Neural progenitor cell (in vitro differentiated cells): ENCODE data around the gene MAMLD1.

Source experiments
- EZH2 ChIP-seq: fragments of 200-600 bp; sonication (generic); IDR thresholded peaks from 2 replicates; pipeline ENCODE4 v1.6.1; 2017; ENCODE audit warnings: antibody characterized with exemption, mild to moderate bottlenecking, moderate library complexity
- EZH2phosphoT487 ChIP-seq: fragments of 200-600 bp; sonication (generic); IDR thresholded peaks from 2 replicates; pipeline ENCODE4 v1.6.1; 2017; ENCODE audit warnings: antibody characterized with exemption
- TF ChIP-seq, protein P1 (sequence below): fragments of 200-600 bp; sonication (generic); IDR thresholded peaks from 2 replicates; pipeline ENCODE4 v1.5.1; 2017; ENCODE audit warnings: antibody characterized with exemption, mild to moderate bottlenecking

DNA sequence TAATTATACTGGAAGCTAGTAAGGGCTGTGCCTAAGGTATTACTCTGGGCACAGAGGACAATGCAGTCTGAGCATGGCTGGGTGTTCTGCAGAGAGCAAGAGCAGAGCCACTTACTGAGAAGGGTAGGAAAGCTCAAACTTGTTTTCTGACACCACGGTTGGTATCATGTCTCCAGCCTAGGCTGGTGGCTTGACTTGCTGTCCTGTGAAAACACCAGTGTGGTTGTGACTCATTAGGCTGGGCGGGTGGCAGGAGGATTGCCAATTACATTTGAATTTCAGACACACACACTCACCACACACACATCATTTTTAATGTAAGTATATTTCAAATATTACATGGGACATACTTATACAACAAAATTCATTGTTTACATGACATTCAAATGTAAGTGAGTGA lies 185.6 kb downstream of the MAMLD1 start:
- TF ChIP-seq EZH2phosphoT487 (no peak), EZH2 (no peak)
- TF ChIP-seq, protein P1, sequence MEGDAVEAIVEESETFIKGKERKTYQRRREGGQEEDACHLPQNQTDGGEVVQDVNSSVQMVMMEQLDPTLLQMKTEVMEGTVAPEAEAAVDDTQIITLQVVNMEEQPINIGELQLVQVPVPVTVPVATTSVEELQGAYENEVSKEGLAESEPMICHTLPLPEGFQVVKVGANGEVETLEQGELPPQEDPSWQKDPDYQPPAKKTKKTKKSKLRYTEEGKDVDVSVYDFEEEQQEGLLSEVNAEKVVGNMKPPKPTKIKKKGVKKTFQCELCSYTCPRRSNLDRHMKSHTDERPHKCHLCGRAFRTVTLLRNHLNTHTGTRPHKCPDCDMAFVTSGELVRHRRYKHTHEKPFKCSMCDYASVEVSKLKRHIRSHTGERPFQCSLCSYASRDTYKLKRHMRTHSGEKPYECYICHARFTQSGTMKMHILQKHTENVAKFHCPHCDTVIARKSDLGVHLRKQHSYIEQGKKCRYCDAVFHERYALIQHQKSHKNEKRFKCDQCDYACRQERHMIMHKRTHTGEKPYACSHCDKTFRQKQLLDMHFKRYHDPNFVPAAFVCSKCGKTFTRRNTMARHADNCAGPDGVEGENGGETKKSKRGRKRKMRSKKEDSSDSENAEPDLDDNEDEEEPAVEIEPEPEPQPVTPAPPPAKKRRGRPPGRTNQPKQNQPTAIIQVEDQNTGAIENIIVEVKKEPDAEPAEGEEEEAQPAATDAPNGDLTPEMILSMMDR, result no peak
